Cardiac muscle cell (in vitro differentiated cells and primary cell): ENCODE data around the gene DGKZ. TPM values are rescaled to one million over a fixed set of nuclear protein-coding genes. Genes with fewer than 3 reads are reported as not detected.
A peak's percentile ranks its signal among the peaks of the same experiment; 100 is the strongest.

ENCODE experiments used
- DNase-seq, 2 donors: peaks; one replicate each; pipeline versions ENCODE4 v3.0.0 to v3.0.0-alpha.2; 2010 to 2017; ENCODE audit warnings: low read depth in 1 of 2, low spot score in 1 of 2
- H3K27ac ChIP-seq: fragments of 200-600 bp; sonication (generic); 2 replicates; pipeline ENCODE4 v1.5.1; 2016
- H3K27me3 ChIP-seq: fragments of 200-600 bp; sonication (generic); 2 replicates; pipeline ENCODE4 v1.6.0; 2016; ENCODE audit warnings: control low read depth
- H3K36me3 ChIP-seq: fragments of 200-600 bp; sonication (generic); 2 replicates; pipeline ENCODE4 v1.5.1; 2016; ENCODE audit warnings: control low read depth
- H3K4me1 ChIP-seq: fragments of 200-600 bp; sonication (generic); 2 replicates; pipeline ENCODE4 v1.8.1; 2017; ENCODE audit warnings: low read depth, mild to moderate bottlenecking, mixed run types
- H3K4me3 ChIP-seq: fragments of 200-600 bp; sonication (generic); 2 replicates; pipeline ENCODE4 v1.5.1; 2016; ENCODE audit warnings: mild to moderate bottlenecking
- H3K9me3 ChIP-seq: fragments of 200-600 bp; sonication (generic); 2 replicates; pipeline ENCODE4 v1.5.1; 2017; ENCODE audit warnings: low read depth, mild to moderate bottlenecking, control low read depth
- CTCF ChIP-seq: IDR thresholded peaks from 2 replicates; pipeline ENCODE4 v1.5.1; 2012; ENCODE audit warnings: low read depth, mild to moderate bottlenecking, low read length
- polyA plus RNA-seq: library from polyadenylated mRNA; unstranded; fragments of >200 nt; fragmentation: Nextera tagmentation; extraction: Ambion mirVana; gene quantifications from 2 replicates; pipeline ENCODE4 v1.2.1, GENCODE V29; 2016
- total RNA-seq: library from RNA; depleted of rRNA; stranded (reverse); fragments of >200 nt; gene quantifications from 2 replicates; pipeline ENCODE4 v1.2.3, GENCODE V29; 2016

DGKZ gene
- total and polyA plus RNA-seq, 2 experiments from 2014 or later: 48.3 to 81.8 TPM

- no peak overlapping the region for H3K4me3 ChIP-seq
- no peak for TF ChIP-seq CTCF
- H3K4me1 ChIP-seq: no peaks in the 10 kb centered on the region
- H3K27me3 ChIP-seq: no peaks in the 10 kb centered on the region
- peaks cover 4% of the 10 kb centered on the region for H3K36me3 ChIP-seq
- no peak overlapping the region for H3K27ac ChIP-seq
- DNase-seq: no peak
- H3K9me3 ChIP-seq: no peaks in the 10 kb centered on the region
Measured at GRCh38 chr11:46408407-46408986, 61.2 kb downstream of the DGKZ start.

- Histone ChIP-seq H3K27ac (no peak overlapping the region), H3K36me3 (peaks cover 4% of the 10 kb centered on the region), H3K27me3 (no peaks in the 10 kb centered on the region), H3K4me1 (no peaks in the 10 kb centered on the region), H3K9me3 (no peaks in the 10 kb centered on the region), H3K4me3 (no peak overlapping the region)
- TF ChIP-seq CTCF: peak; percentile 30
- peak in 1 of 2 donors; percentile 36 for DNase-seq
Measured at GRCh38 chr11:46410021-46410420, 62.8 kb downstream of the DGKZ start.

GRCh38 chr11:46413760-46414465, 66.7 kb downstream of the DGKZ start:
- H3K27ac ChIP-seq: no peak overlapping the region
- H3K36me3 ChIP-seq: peaks cover 17% of the 10 kb centered on the region
- H3K4me1 ChIP-seq: no peaks in the 10 kb centered on the region
- no peak overlapping the region for H3K4me3 ChIP-seq
- TF ChIP-seq CTCF: no peak
- no peaks in the 10 kb centered on the region for H3K27me3 ChIP-seq
- DNase-seq: no peak
- no peaks in the 10 kb centered on the region for H3K9me3 ChIP-seq

- H3K27ac ChIP-seq: no peak overlapping the region
- H3K27me3 ChIP-seq: no peaks in the 10 kb centered on the region
- no peaks in the 10 kb centered on the region for H3K4me1 ChIP-seq
- H3K9me3 ChIP-seq: no peaks in the 10 kb centered on the region
- no peak for DNase-seq
- H3K36me3 ChIP-seq: peaks cover 17% of the 10 kb centered on the region
- no peak overlapping the region for H3K4me3 ChIP-seq
- no peak for TF ChIP-seq CTCF
Measured at GRCh38 chr11:46414466-46414796, 67.2 kb downstream of the DGKZ start.

DNA sequence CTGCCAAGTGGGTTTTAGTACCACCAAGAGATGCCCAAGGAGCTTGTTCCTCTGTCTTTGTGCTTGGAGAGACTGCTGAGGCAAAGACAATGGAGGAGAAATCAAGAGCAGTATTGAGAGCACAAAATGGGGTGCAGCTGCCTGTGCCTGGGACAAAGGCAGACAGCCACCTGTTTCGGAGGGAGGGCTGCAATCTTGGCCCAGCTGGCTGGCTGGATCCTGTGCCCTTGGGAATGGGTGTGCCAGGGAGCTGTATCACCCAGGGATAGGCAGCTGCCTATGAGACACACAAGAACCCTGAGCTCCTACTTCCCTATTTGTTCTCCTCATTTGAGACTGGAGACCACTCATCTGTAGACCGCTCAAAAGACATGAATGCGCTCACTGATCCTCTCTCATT, 67.6 kb downstream of the DGKZ start:
- DNase-seq: no peak
- Histone ChIP-seq H3K27ac (no peak overlapping the region), H3K4me1 (no peaks in the 10 kb centered on the region), H3K4me3 (no peak overlapping the region), H3K9me3 (no peaks in the 10 kb centered on the region), H3K36me3 (peaks cover 17% of the 10 kb centered on the region), H3K27me3 (no peaks in the 10 kb centered on the region)
- TF ChIP-seq CTCF: no peak
